ENCODE results near the gene SLC6A16.

SLC6A16 gene

GRCh38 chr19:49256691-49257090 is 68.3 kb downstream of the SLC6A16 start:
- TF ChIP-seq REST (IDR thresholded peaks at IDR 0.05; ENCODE audit: insufficient replicate concordance, low read depth) (no peak), GABPA (IDR thresholded peaks at IDR 0.05; ENCODE audit: low read depth) (no peak), SPI1 (IDR thresholded peaks at IDR 0.05; ENCODE audit: borderline replicate concordance, low read depth) (no peak), CTCF (IDR thresholded peaks at IDR 0.05; ENCODE audit: insufficient read depth, low read length) (no peak), POLR2AphosphoS5 (IDR thresholded peaks at IDR 0.05; ENCODE audit: low read depth) (no peak)
- H3K4me3 ChIP-seq (replicated peaks; ENCODE audit: insufficient read depth, low read length), result no peak overlapping the region
- no peaks in the 10 kb centered on the region for H3K27me3 ChIP-seq (ENCODE audit: insufficient read depth, poor library complexity, severe bottlenecking)
- DNase-seq (ENCODE audit: low read depth in 1 of 2, low spot score in 1 of 2), result no peak
- no peak overlapping the region for H3K27ac ChIP-seq (replicated peaks)

- no peak for DNase-seq (ENCODE audit: low read depth in 1 of 2, low spot score in 1 of 2)
- TF ChIP-seq GABPA (IDR thresholded peaks at IDR 0.05; ENCODE audit: low read depth), result no peak
- TF ChIP-seq CTCF (IDR thresholded peaks at IDR 0.05; ENCODE audit: insufficient read depth, low read length), result no peak
- no peak for TF ChIP-seq SPI1 (IDR thresholded peaks at IDR 0.05; ENCODE audit: borderline replicate concordance, low read depth)
- no peak for TF ChIP-seq REST (IDR thresholded peaks at IDR 0.05; ENCODE audit: insufficient replicate concordance, low read depth)
- TF ChIP-seq POLR2AphosphoS5 (IDR thresholded peaks at IDR 0.05; ENCODE audit: low read depth), result no peak
- no peaks in the 10 kb centered on the region for H3K27me3 ChIP-seq (ENCODE audit: insufficient read depth, poor library complexity, severe bottlenecking)
- no peak overlapping the region for H3K27ac ChIP-seq (replicated peaks)
- H3K4me3 ChIP-seq (replicated peaks; ENCODE audit: insufficient read depth, low read length), result no peak overlapping the region
These were observed 69.3 kb downstream of the SLC6A16 start for GRCh38 chr19:49255674-49256073.

GRCh38 chr19:49249933-49250332 is 75.1 kb downstream of the SLC6A16 start:
- no peak overlapping the region for H3K27ac ChIP-seq (replicated peaks)
- TF ChIP-seq CTCF (IDR thresholded peaks at IDR 0.05; ENCODE audit: insufficient read depth, low read length) (no peak), REST (IDR thresholded peaks at IDR 0.05; ENCODE audit: insufficient replicate concordance, low read depth) (no peak), SPI1 (IDR thresholded peaks at IDR 0.05; ENCODE audit: borderline replicate concordance, low read depth) (no peak), GABPA (IDR thresholded peaks at IDR 0.05; ENCODE audit: low read depth) (no peak), POLR2AphosphoS5 (IDR thresholded peaks at IDR 0.05; ENCODE audit: low read depth) (no peak)
- DNase-seq (ENCODE audit: low read depth in 1 of 2, low spot score in 1 of 2), result no peak
- no peak overlapping the region for H3K4me3 ChIP-seq (replicated peaks; ENCODE audit: insufficient read depth, low read length)
- H3K27me3 ChIP-seq (ENCODE audit: insufficient read depth, poor library complexity, severe bottlenecking), result no peaks in the 10 kb centered on the region

Measured in HL-60 (cell line).